Smooth muscle cell (in vitro differentiated cells): Measurements from ENCODE around the gene APLP2. TPM values are rescaled to one million over a fixed set of nuclear protein-coding genes. Genes with fewer than 3 reads are reported as not detected.

Source experiments
- DNase-seq: peaks from one replicate; lab custom pipeline; 2025; ENCODE audit not compliant: unreplicated experiment; lab: John Stamatoyannopoulos, UW
- H2AFZ ChIP-seq: fragments of 200-600 bp; sonication (generic); 2 replicates; pipeline ENCODE4 v1.6.0; 2016; ENCODE audit warnings: antibody characterized with exemption, low read depth, mild to moderate bottlenecking
- H3F3A ChIP-seq: fragments of 200-600 bp; sonication (generic); 2 replicates; pipeline ENCODE4 v1.6.0; 2017; ENCODE audit warnings: antibody characterized with exemption, low read depth
- H3K27ac ChIP-seq: fragments of 200-600 bp; sonication (generic); 2 replicates; pipeline ENCODE4 v1.5.1; 2016; ENCODE audit warnings: low read depth, mild to moderate bottlenecking
- H3K27me3 ChIP-seq: fragments of 200-600 bp; sonication (generic); 2 replicates; pipeline ENCODE4 v1.6.1; 2016; ENCODE audit warnings: low read depth, mild to moderate bottlenecking
- H3K36me3 ChIP-seq: fragments of 200-600 bp; sonication (generic); 2 replicates; pipeline ENCODE4 v1.5.1; 2016; ENCODE audit warnings: low read depth
- H3K4me1 ChIP-seq: fragments of 200-600 bp; sonication (generic); 2 replicates; pipeline ENCODE4 v1.5.1; 2016; ENCODE audit warnings: low read depth
- H3K4me2 ChIP-seq: fragments of 200-600 bp; sonication (generic); 2 replicates; pipeline ENCODE4 v1.6.0; 2016; ENCODE audit warnings: mild to moderate bottlenecking
- H3K4me3 ChIP-seq: fragments of 200-600 bp; sonication (generic); 2 replicates; pipeline ENCODE4 v1.5.1; 2016; ENCODE audit warnings: mild to moderate bottlenecking
- H3K79me2 ChIP-seq: fragments of 200-600 bp; sonication (generic); 2 replicates; pipeline ENCODE4 v1.6.0; 2016; ENCODE audit warnings: low read depth, mild to moderate bottlenecking
- H3K9ac ChIP-seq: fragments of 200-600 bp; sonication (generic); 2 replicates; pipeline ENCODE4 v1.6.0; 2016; ENCODE audit warnings: low read depth
- H3K9me3 ChIP-seq: fragments of 200-600 bp; sonication (generic); replicated peaks from 2 replicates; pipeline ENCODE4 v1.5.1; 2016; ENCODE audit warnings: low read depth
- H4K20me1 ChIP-seq: fragments of 200-600 bp; sonication (generic); 2 replicates; pipeline ENCODE4 v1.6.0; 2016; ENCODE audit warnings: low read depth
- CTCF ChIP-seq: fragments of 200-600 bp; sonication (generic); IDR thresholded peaks from 2 replicates; pipeline ENCODE4 v1.5.1; 2017; ENCODE audit warnings: borderline replicate concordance, mild to moderate bottlenecking, antibody characterized with exemption; ENCODE audit not compliant: insufficient read depth, poor library complexity, severe bottlenecking
- WGBS: methylation state at CpG from one replicate; pipeline ENCODE4 v1.1.7; 2016; ENCODE audit warnings: low lambda C conversion rate; 5-methylcytosine and 5-hydroxymethylcytosine counted together
- polyA plus RNA-seq: library from polyadenylated mRNA; unstranded; fragments of >200 nt; fragmentation: Nextera tagmentation; extraction: Ambion mirVana; gene quantifications from 2 replicates; pipeline ENCODE4 v1.2.1, GENCODE V29; 2016
- total RNA-seq: library from RNA; depleted of rRNA; stranded (reverse); fragments of >200 nt; gene quantifications from 2 replicates; pipeline ENCODE4 v1.2.3, GENCODE V29; 2014

APLP2 gene
- total and polyA plus RNA-seq, 2 experiments from 2014 or later, result 121 to 146 TPM

DNA sequence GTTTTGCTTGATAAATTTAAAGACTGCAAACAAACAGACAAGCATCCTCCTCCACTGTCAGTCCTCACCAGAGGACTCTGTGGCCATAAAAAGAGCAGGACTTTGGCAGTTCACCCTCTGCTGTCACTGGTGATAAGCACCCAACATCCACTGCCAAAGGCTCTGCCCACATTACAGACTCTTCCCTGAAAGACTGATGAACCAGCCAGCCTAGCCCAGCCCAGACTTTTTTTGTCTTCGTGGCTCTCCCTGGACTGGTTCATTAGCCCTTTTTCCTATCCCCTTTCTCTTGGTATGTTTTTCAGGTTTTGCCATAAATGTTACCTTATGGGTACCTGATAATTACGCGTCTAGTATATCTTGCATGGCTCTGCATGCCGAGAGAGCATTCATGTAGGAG is 104.9 kb downstream of the APLP2 start:
- no peak overlapping the region for H3K4me2 ChIP-seq
- no peaks in the 10 kb centered on the region for H3K36me3 ChIP-seq
- no peak overlapping the region for H3K27ac ChIP-seq
- no peak for DNase-seq
- TF ChIP-seq CTCF, result no peak
- H3K9me3 ChIP-seq, result no peaks in the 10 kb centered on the region
- 96% methylated on average over 4 of the region's 4 CpGs for WGBS
- H3K27me3 ChIP-seq, result no peaks in the 10 kb centered on the region
- H3K9ac ChIP-seq, result no peak overlapping the region
- no peaks in the 10 kb centered on the region for H3K4me1 ChIP-seq
- H3F3A ChIP-seq, result no peaks in the 10 kb centered on the region
- H4K20me1 ChIP-seq, result no peaks in the 10 kb centered on the region
- H3K79me2 ChIP-seq, result no peaks in the 10 kb centered on the region
- H3K4me3 ChIP-seq, result no peak overlapping the region
- H2AFZ ChIP-seq, result no peak overlapping the region

- Histone ChIP-seq H4K20me1 (no peaks in the 10 kb centered on the region), H3K27me3 (no peaks in the 10 kb centered on the region), H3K79me2 (no peaks in the 10 kb centered on the region), H3K4me3 (no peak overlapping the region), H3F3A (no peaks in the 10 kb centered on the region), H3K4me2 (no peak overlapping the region), H3K9me3 (no peaks in the 10 kb centered on the region), H3K9ac (no peak overlapping the region), H3K27ac (no peak overlapping the region), H3K36me3 (no peaks in the 10 kb centered on the region), H2AFZ (no peak overlapping the region), H3K4me1 (no peaks in the 10 kb centered on the region)
- no peak for TF ChIP-seq CTCF
- WGBS, result 95% methylated on average over 5 of the region's 5 CpGs
- DNase-seq, result no peak
Measured at GRCh38 chr11:130175898-130176297, 106.2 kb downstream of the APLP2 start.

- H3K4me1 ChIP-seq, result no peaks in the 10 kb centered on the region
- no peaks in the 10 kb centered on the region for H3F3A ChIP-seq
- H3K27me3 ChIP-seq, result no peaks in the 10 kb centered on the region
- DNase-seq, result no peak
- no peaks in the 10 kb centered on the region for H3K36me3 ChIP-seq
- H3K27ac ChIP-seq, result no peak overlapping the region
- no peak overlapping the region for H2AFZ ChIP-seq
- H3K9ac ChIP-seq, result no peak overlapping the region
- no peaks in the 10 kb centered on the region for H4K20me1 ChIP-seq
- WGBS, result 96% methylated on average over 10 of the region's 10 CpGs
- no peak for TF ChIP-seq CTCF
- H3K79me2 ChIP-seq, result no peaks in the 10 kb centered on the region
- no peak overlapping the region for H3K4me2 ChIP-seq
- no peaks in the 10 kb centered on the region for H3K9me3 ChIP-seq
- H3K4me3 ChIP-seq, result no peak overlapping the region
Measured at GRCh38 chr11:130177782-130178181, 108.1 kb downstream of the APLP2 start.
